ENCODE data around the gene MYO16. TPM values are rescaled to one million over a fixed set of nuclear protein-coding genes. Genes with fewer than 3 reads are reported as not detected.

The MYO16 gene
- total and polyA plus RNA-seq, 4 donors: 11.7 to 51.7 (median 21.1) TPM

- 53% methylated on average over 3 of the region's 5 CpGs for WGBS (ENCODE audit: insufficient coverage)
- H3K36me3 ChIP-seq (ENCODE audit: control insufficient read depth, insufficient read depth, low read length): no peaks in the 10 kb centered on the region
- no peaks in the 10 kb centered on the region for H3K9me3 ChIP-seq (ENCODE audit: control insufficient read depth, insufficient read depth, low read length)
- no peak overlapping the region for H3K4me3 ChIP-seq (ENCODE audit: low read depth, low read length)
- H3K27ac ChIP-seq (ENCODE audit: low read depth, low read length): no peak overlapping the region
- no peak for DNase-seq (ENCODE audit: low read depth in 4 of 6, low spot score in 6 of 6)
- H3K4me1 ChIP-seq (ENCODE audit: control insufficient read depth, insufficient read depth, low read length): no peaks in the 10 kb centered on the region
- H3K27me3 ChIP-seq (ENCODE audit: control insufficient read depth, insufficient read depth, low read length): no peaks in the 10 kb centered on the region
These were observed 382.7 kb downstream of the MYO16 start for GRCh38 chr13:109012115-109012514.

GRCh38 chr13:109021558-109021957 is 392.1 kb downstream of the MYO16 start:
- Histone ChIP-seq H3K4me1 (ENCODE audit: control insufficient read depth, insufficient read depth, low read length) (no peaks in the 10 kb centered on the region), H3K36me3 (ENCODE audit: control insufficient read depth, insufficient read depth, low read length) (no peaks in the 10 kb centered on the region), H3K27me3 (ENCODE audit: control insufficient read depth, insufficient read depth, low read length) (no peaks in the 10 kb centered on the region), H3K27ac (ENCODE audit: low read depth, low read length) (no peak overlapping the region), H3K4me3 (ENCODE audit: low read depth, low read length) (no peak overlapping the region), H3K9me3 (ENCODE audit: control insufficient read depth, insufficient read depth, low read length) (no peaks in the 10 kb centered on the region)
- WGBS (ENCODE audit: insufficient coverage): 100% methylated on average over 1 of the region's 4 CpGs
- DNase-seq (ENCODE audit: low read depth in 4 of 6, low spot score in 6 of 6): no peak

GRCh38 chr13:109024611-109025010 is 395.2 kb downstream of the MYO16 start:
- WGBS (ENCODE audit: insufficient coverage): no CpG with 5 or more reads among the region's 1 CpG
- no peaks in the 10 kb centered on the region for H3K9me3 ChIP-seq (ENCODE audit: control insufficient read depth, insufficient read depth, low read length)
- peak in 2 of 6 donors; percentile 44 to 69 for DNase-seq (ENCODE audit: low read depth in 4 of 6, low spot score in 6 of 6)
- H3K36me3 ChIP-seq (ENCODE audit: control insufficient read depth, insufficient read depth, low read length): no peaks in the 10 kb centered on the region
- no peaks in the 10 kb centered on the region for H3K27me3 ChIP-seq (ENCODE audit: control insufficient read depth, insufficient read depth, low read length)
- no peak overlapping the region for H3K4me3 ChIP-seq (ENCODE audit: low read depth, low read length)
- no peaks in the 10 kb centered on the region for H3K4me1 ChIP-seq (ENCODE audit: control insufficient read depth, insufficient read depth, low read length)
- H3K27ac ChIP-seq (ENCODE audit: low read depth, low read length): no peak overlapping the region

- H3K27ac ChIP-seq (ENCODE audit: low read depth, low read length): no peak overlapping the region
These were observed 396.9 kb downstream of the MYO16 start for GRCh38 chr13:109026266-109026665.

GRCh38 chr13:109028624-109029023 is 399.2 kb downstream of the MYO16 start:
- H3K4me3 ChIP-seq (ENCODE audit: low read depth, low read length): no peak overlapping the region
- no peaks in the 10 kb centered on the region for H3K27me3 ChIP-seq (ENCODE audit: control insufficient read depth, insufficient read depth, low read length)
- WGBS (ENCODE audit: insufficient coverage): 94% methylated on average over 3 of the region's 9 CpGs
- H3K27ac ChIP-seq (ENCODE audit: low read depth, low read length): no peak overlapping the region
- H3K9me3 ChIP-seq (ENCODE audit: control insufficient read depth, insufficient read depth, low read length): no peaks in the 10 kb centered on the region
- peak in 1 of 6 donors; percentile 34 for DNase-seq (ENCODE audit: low read depth in 4 of 6, low spot score in 6 of 6)
- no peaks in the 10 kb centered on the region for H3K36me3 ChIP-seq (ENCODE audit: control insufficient read depth, insufficient read depth, low read length)
- no peaks in the 10 kb centered on the region for H3K4me1 ChIP-seq (ENCODE audit: control insufficient read depth, insufficient read depth, low read length)

More at GRCh38 chr13:109026266-109026665, 396.9 kb downstream of the MYO16 start:
- Histone ChIP-seq H3K36me3 (ENCODE audit: control insufficient read depth, insufficient read depth, low read length) (no peaks in the 10 kb centered on the region), H3K27me3 (ENCODE audit: control insufficient read depth, insufficient read depth, low read length) (no peaks in the 10 kb centered on the region), H3K4me1 (ENCODE audit: control insufficient read depth, insufficient read depth, low read length) (no peaks in the 10 kb centered on the region), H3K9me3 (ENCODE audit: control insufficient read depth, insufficient read depth, low read length) (no peaks in the 10 kb centered on the region), H3K4me3 (ENCODE audit: low read depth, low read length) (no peak overlapping the region)
- WGBS (ENCODE audit: insufficient coverage): 73% methylated on average over 4 of the region's 4 CpGs
- DNase-seq (ENCODE audit: low read depth in 4 of 6, low spot score in 6 of 6): no peak

GRCh38 chr13:109033090-109033489 is 403.7 kb downstream of the MYO16 start:
- H3K9me3 ChIP-seq (ENCODE audit: control insufficient read depth, insufficient read depth, low read length): no peaks in the 10 kb centered on the region
- 41% methylated on average over 7 of the region's 7 CpGs for WGBS (ENCODE audit: insufficient coverage)
- H3K4me3 ChIP-seq (ENCODE audit: low read depth, low read length): no peak overlapping the region
- H3K27ac ChIP-seq (ENCODE audit: low read depth, low read length): no peak overlapping the region
- H3K4me1 ChIP-seq (ENCODE audit: control insufficient read depth, insufficient read depth, low read length): peaks cover 9% of the 10 kb centered on the region
- no peaks in the 10 kb centered on the region for H3K36me3 ChIP-seq (ENCODE audit: control insufficient read depth, insufficient read depth, low read length)
- H3K27me3 ChIP-seq (ENCODE audit: control insufficient read depth, insufficient read depth, low read length): no peaks in the 10 kb centered on the region
- DNase-seq (ENCODE audit: low read depth in 4 of 6, low spot score in 6 of 6): peak in 1 of 6 donors; percentile 37

- WGBS (ENCODE audit: insufficient coverage): 40% methylated on average over 1 of the region's 7 CpGs
- Histone ChIP-seq H3K36me3 (ENCODE audit: control insufficient read depth, insufficient read depth, low read length) (no peaks in the 10 kb centered on the region), H3K27ac (ENCODE audit: low read depth, low read length) (no peak overlapping the region), H3K4me1 (ENCODE audit: control insufficient read depth, insufficient read depth, low read length) (peaks cover 9% of the 10 kb centered on the region), H3K27me3 (ENCODE audit: control insufficient read depth, insufficient read depth, low read length) (no peaks in the 10 kb centered on the region), H3K4me3 (ENCODE audit: low read depth, low read length) (no peak overlapping the region), H3K9me3 (ENCODE audit: control insufficient read depth, insufficient read depth, low read length) (no peaks in the 10 kb centered on the region)
- DNase-seq (ENCODE audit: low read depth in 4 of 6, low spot score in 6 of 6): peak in 4 of 6 donors; percentile 28 to 87 (median 49)
These were observed 406.8 kb downstream of the MYO16 start for GRCh38 chr13:109036078-109036780.

- Histone ChIP-seq H3K27ac (ENCODE audit: low read depth, low read length) (no peak overlapping the region), H3K4me1 (ENCODE audit: control insufficient read depth, insufficient read depth, low read length) (no peaks in the 10 kb centered on the region), H3K27me3 (ENCODE audit: control insufficient read depth, insufficient read depth, low read length) (no peaks in the 10 kb centered on the region), H3K4me3 (ENCODE audit: low read depth, low read length) (no peak overlapping the region), H3K36me3 (ENCODE audit: control insufficient read depth, insufficient read depth, low read length) (no peaks in the 10 kb centered on the region), H3K9me3 (ENCODE audit: control insufficient read depth, insufficient read depth, low read length) (no peaks in the 10 kb centered on the region)
- 58% methylated on average over 3 of the region's 3 CpGs for WGBS (ENCODE audit: insufficient coverage)
- peak in 1 of 6 donors; percentile 79 for DNase-seq (ENCODE audit: low read depth in 4 of 6, low spot score in 6 of 6)
These were observed 414.2 kb downstream of the MYO16 start for GRCh38 chr13:109043636-109044035.

DNA sequence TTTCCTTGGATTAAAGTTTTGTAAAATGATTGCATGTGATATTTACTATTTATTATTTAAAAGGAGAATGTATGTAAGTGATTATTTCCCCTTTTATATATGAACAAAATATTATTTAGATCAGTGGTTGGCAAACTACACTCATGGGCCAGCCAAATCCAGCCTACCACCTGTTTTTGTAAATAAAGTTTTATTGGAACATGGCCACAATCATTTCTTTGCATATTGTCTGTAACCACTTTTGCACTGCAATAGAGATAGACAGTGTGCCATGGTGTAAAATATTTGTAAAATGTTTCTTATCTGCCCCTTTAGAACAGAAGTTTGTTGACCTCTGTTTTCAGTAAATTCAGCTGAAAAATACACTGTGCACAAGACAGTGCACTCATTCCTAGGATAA is 426.4 kb downstream of the MYO16 start:
- H3K4me1 ChIP-seq (ENCODE audit: control insufficient read depth, insufficient read depth, low read length): no peaks in the 10 kb centered on the region
- H3K4me3 ChIP-seq (ENCODE audit: low read depth, low read length): no peak overlapping the region
- H3K9me3 ChIP-seq (ENCODE audit: control insufficient read depth, insufficient read depth, low read length): no peaks in the 10 kb centered on the region
- H3K27ac ChIP-seq (ENCODE audit: low read depth, low read length): no peak overlapping the region
- no peak for DNase-seq (ENCODE audit: low read depth in 4 of 6, low spot score in 6 of 6)
- H3K36me3 ChIP-seq (ENCODE audit: control insufficient read depth, insufficient read depth, low read length): no peaks in the 10 kb centered on the region
- no peaks in the 10 kb centered on the region for H3K27me3 ChIP-seq (ENCODE audit: control insufficient read depth, insufficient read depth, low read length)

- no peaks in the 10 kb centered on the region for H3K27me3 ChIP-seq (ENCODE audit: control insufficient read depth, insufficient read depth, low read length)
- H3K4me1 ChIP-seq (ENCODE audit: control insufficient read depth, insufficient read depth, low read length): no peaks in the 10 kb centered on the region
- WGBS (ENCODE audit: insufficient coverage): 54% methylated on average over 2 of the region's 5 CpGs
- H3K36me3 ChIP-seq (ENCODE audit: control insufficient read depth, insufficient read depth, low read length): no peaks in the 10 kb centered on the region
- no peaks in the 10 kb centered on the region for H3K9me3 ChIP-seq (ENCODE audit: control insufficient read depth, insufficient read depth, low read length)
- H3K4me3 ChIP-seq (ENCODE audit: low read depth, low read length): no peak overlapping the region
- no peak overlapping the region for H3K27ac ChIP-seq (ENCODE audit: low read depth, low read length)
- peak in 1 of 6 donors; percentile 23 for DNase-seq (ENCODE audit: low read depth in 4 of 6, low spot score in 6 of 6)
These were observed 428.7 kb downstream of the MYO16 start for GRCh38 chr13:109058087-109058486.
